ENCODE results near the gene PRKD1. TPM values are rescaled to one million over a fixed set of nuclear protein-coding genes. Genes with fewer than 3 reads are reported as not detected.
"Not testable (repeated sequence)": the region's sequence is repeated elsewhere in the genome, so short reads cannot be mapped to it uniquely, and the experiment has no call there.

PRKD1 gene
- total and polyA plus RNA-seq, 5 donors = 3.7 to 10.1 (median 7.5) TPM

GRCh38 chr14:29716150-29716549 is 211.5 kb downstream of the PRKD1 start:
- ATAC-seq = no peak
- intact Hi-C loops (cut with DNase I) = loop anchor here in 1 of 4 donors (10.0 kb wide), 1 partner anchor 209 kb away; the partner anchor contains the start of gene PRKD1
- 49% methylated on average over 1 of the region's 1 CpG for WGBS

GRCh38 chr14:29712601-29713000 is 215.0 kb downstream of the PRKD1 start:
- intact Hi-C loops (cut with DNase I) = loop anchor here in 1 of 4 donors (10.0 kb wide), 1 partner anchor 212 kb away; the partner anchor contains the start of gene PRKD1
- Histone ChIP-seq H3K9me3 (ENCODE audit: control insufficient read depth, low read length) (no peaks in the 10 kb centered on the region), H3K4me3 (ENCODE audit: low read length) (no peak overlapping the region), H3K27me3 (ENCODE audit: control insufficient read depth, insufficient read depth) (no peaks in the 10 kb centered on the region), H3K27ac (ENCODE audit: low read length) (no peak overlapping the region), H3K4me1 (ENCODE audit: control insufficient read depth, insufficient read depth, low read length) (no peaks in the 10 kb centered on the region)
- WGBS = 100% methylated on average over 1 of the region's 1 CpG
- DNase-seq (no peak), ATAC-seq (no peak)

More at GRCh38 chr14:29716150-29716549, 211.5 kb downstream of the PRKD1 start:
- Histone ChIP-seq H3K4me3 (ENCODE audit: low read length) (no peak overlapping the region), H3K27ac (ENCODE audit: low read length) (no peak overlapping the region), H3K4me1 (ENCODE audit: control insufficient read depth, insufficient read depth, low read length) (no peaks in the 10 kb centered on the region), H3K9me3 (ENCODE audit: control insufficient read depth, low read length) (no peaks in the 10 kb centered on the region), H3K27me3 (ENCODE audit: control insufficient read depth, insufficient read depth) (no peaks in the 10 kb centered on the region)
- no peak for DNase-seq

GRCh38 chr14:29710015-29710414 is 217.6 kb downstream of the PRKD1 start:
- no peak for ATAC-seq

GRCh38 chr14:29709490-29709889 is 218.2 kb downstream of the PRKD1 start:
- Histone ChIP-seq H3K9me3 (ENCODE audit: control insufficient read depth, low read length) (no peaks in the 10 kb centered on the region), H3K27ac (ENCODE audit: low read length) (no peak overlapping the region), H3K27me3 (ENCODE audit: control insufficient read depth, insufficient read depth) (no peaks in the 10 kb centered on the region), H3K4me3 (ENCODE audit: low read length) (no peak overlapping the region), H3K4me1 (ENCODE audit: control insufficient read depth, insufficient read depth, low read length) (no peaks in the 10 kb centered on the region)
- intact Hi-C loops (cut with DNase I) = no loop called here
- ATAC-seq (no peak), DNase-seq (no peak)

More at GRCh38 chr14:29710015-29710414, 217.6 kb downstream of the PRKD1 start:
- Histone ChIP-seq H3K4me3 (ENCODE audit: low read length) (no peak overlapping the region), H3K27me3 (ENCODE audit: control insufficient read depth, insufficient read depth) (no peaks in the 10 kb centered on the region), H3K4me1 (ENCODE audit: control insufficient read depth, insufficient read depth, low read length) (no peaks in the 10 kb centered on the region), H3K27ac (ENCODE audit: low read length) (no peak overlapping the region), H3K9me3 (ENCODE audit: control insufficient read depth, low read length) (no peaks in the 10 kb centered on the region)
- no peak for DNase-seq
- intact Hi-C loops (cut with DNase I) = loop anchor here in 1 of 4 donors (10.0 kb wide), 1 partner anchor 215 kb away; the partner anchor contains the start of gene PRKD1
- 43% methylated on average over 2 of the region's 2 CpGs for WGBS

GRCh38 chr14:29706700-29707099 is 220.9 kb downstream of the PRKD1 start:
- Histone ChIP-seq H3K4me1 (ENCODE audit: control insufficient read depth, insufficient read depth, low read length) (no peaks in the 10 kb centered on the region), H3K9me3 (ENCODE audit: control insufficient read depth, low read length) (no peaks in the 10 kb centered on the region), H3K27ac (ENCODE audit: low read length) (no peak overlapping the region), H3K4me3 (ENCODE audit: low read length) (no peak overlapping the region), H3K27me3 (ENCODE audit: control insufficient read depth, insufficient read depth) (no peaks in the 10 kb centered on the region)
- intact Hi-C loops (cut with DNase I) = no loop called here
- DNase-seq (no peak), ATAC-seq (no peak)
- 94% methylated on average over 1 of the region's 1 CpG for WGBS

GRCh38 chr14:29705801-29706200 is 221.8 kb downstream of the PRKD1 start:
- H3K27me3 ChIP-seq (ENCODE audit: control insufficient read depth, insufficient read depth) = no peaks in the 10 kb centered on the region
- ATAC-seq = no peak
- DNase-seq = no peak
- 96% methylated on average over 1 of the region's 1 CpG for WGBS
- no peaks in the 10 kb centered on the region for H3K9me3 ChIP-seq (ENCODE audit: control insufficient read depth, low read length)
- no peak overlapping the region for H3K27ac ChIP-seq (ENCODE audit: low read length)
- H3K4me1 ChIP-seq (ENCODE audit: control insufficient read depth, insufficient read depth, low read length) = no peaks in the 10 kb centered on the region
- intact Hi-C loops (cut with DNase I) = no loop called here
- H3K4me3 ChIP-seq (ENCODE audit: low read length) = no peak overlapping the region

- ATAC-seq; H3K4me1 ChIP-seq (ENCODE audit: control insufficient read depth, insufficient read depth, low read length); intact Hi-C loops (cut with DNase I); H3K27me3 ChIP-seq (ENCODE audit: control insufficient read depth, insufficient read depth); H3K27ac ChIP-seq (ENCODE audit: low read length); H3K4me3 ChIP-seq (ENCODE audit: low read length); DNase-seq; H3K9me3 ChIP-seq (ENCODE audit: control insufficient read depth, low read length): not testable (repeated sequence)
- 88% methylated on average over 2 of the region's 2 CpGs for WGBS
These were observed 238.1 kb downstream of the PRKD1 start for GRCh38 chr14:29689597-29689996.

- intact Hi-C loops (cut with DNase I) = no loop called here
- DNase-seq (no peak), ATAC-seq (no peak)
- H3K27ac ChIP-seq (ENCODE audit: low read length) = no peak overlapping the region
- H3K4me1 ChIP-seq (ENCODE audit: control insufficient read depth, insufficient read depth, low read length) = peaks cover 1% of the 10 kb centered on the region
- H3K4me3 ChIP-seq (ENCODE audit: low read length) = no peak overlapping the region
- H3K27me3 ChIP-seq (ENCODE audit: control insufficient read depth, insufficient read depth) = no peaks in the 10 kb centered on the region
- 38% methylated on average over 2 of the region's 2 CpGs for WGBS
- H3K9me3 ChIP-seq (ENCODE audit: control insufficient read depth, low read length) = no peaks in the 10 kb centered on the region
These were observed 239.8 kb downstream of the PRKD1 start for GRCh38 chr14:29687866-29688265.

GRCh38 chr14:29687071-29687765 is 240.4 kb downstream of the PRKD1 start:
- Histone ChIP-seq H3K4me3 (ENCODE audit: low read length) (no peak overlapping the region), H3K27me3 (ENCODE audit: control insufficient read depth, insufficient read depth) (no peaks in the 10 kb centered on the region), H3K9me3 (ENCODE audit: control insufficient read depth, low read length) (no peaks in the 10 kb centered on the region), H3K27ac (ENCODE audit: low read length) (no peak overlapping the region), H3K4me1 (ENCODE audit: control insufficient read depth, insufficient read depth, low read length) (peaks cover 1% of the 10 kb centered on the region)
- ATAC-seq (no peak), DNase-seq (no peak)
- intact Hi-C loops (cut with DNase I) = no loop called here
- 85% methylated on average over 5 of the region's 5 CpGs for WGBS

- Histone ChIP-seq H3K4me1 (ENCODE audit: control insufficient read depth, insufficient read depth, low read length) (peaks cover 1% of the 10 kb centered on the region), H3K27ac (ENCODE audit: low read length) (no peak overlapping the region), H3K9me3 (ENCODE audit: control insufficient read depth, low read length) (no peaks in the 10 kb centered on the region), H3K4me3 (ENCODE audit: low read length) (no peak overlapping the region), H3K27me3 (ENCODE audit: control insufficient read depth, insufficient read depth) (no peaks in the 10 kb centered on the region)
- intact Hi-C loops (cut with DNase I) = no loop called here
- ATAC-seq (peak in 1 of 2 donors; percentile 16), DNase-seq (no peak)
These were observed 242.7 kb downstream of the PRKD1 start for GRCh38 chr14:29684926-29685325.

- DNase-seq = no peak
- intact Hi-C loops (cut with DNase I) = no loop called here
- no peaks in the 10 kb centered on the region for H3K27me3 ChIP-seq (ENCODE audit: control insufficient read depth, insufficient read depth)
- no peak for ATAC-seq
- no peak overlapping the region for H3K27ac ChIP-seq (ENCODE audit: low read length)
- H3K4me3 ChIP-seq (ENCODE audit: low read length) = no peak overlapping the region
- 64% methylated on average over 2 of the region's 2 CpGs for WGBS
- H3K9me3 ChIP-seq (ENCODE audit: control insufficient read depth, low read length) = no peaks in the 10 kb centered on the region
- H3K4me1 ChIP-seq (ENCODE audit: control insufficient read depth, insufficient read depth, low read length) = peaks cover 1% of the 10 kb centered on the region
These were observed 244.9 kb downstream of the PRKD1 start for GRCh38 chr14:29682789-29683188.
